GM13976 (cell line): ENCODE data around the gene C16orf90.

Source experiments
- DNase-seq: peaks from one replicate; pipeline ENCODE4 v3.0.0; 2012; ENCODE audit warnings: low spot score
- CTCF ChIP-seq: IDR thresholded peaks from 2 replicates; pipeline ENCODE4 v1.5.1; 2012; ENCODE audit warnings: borderline replicate concordance, mild to moderate bottlenecking; ENCODE audit not compliant: insufficient read depth; ENCODE audit errors: extremely low read depth, missing control alignments, control extremely low read depth
- in situ Hi-C: fragments of 300-500 bp; cut with MboI; formaldehyde crosslinking; loops from one replicate; pipeline ENCODE4 v1.12.0; 2022; ENCODE audit warnings: low sequenced_read_pairs, mixed read lengths, inconsistent platforms; ENCODE audit not compliant: unreplicated experiment

The C16orf90 gene

DNA sequence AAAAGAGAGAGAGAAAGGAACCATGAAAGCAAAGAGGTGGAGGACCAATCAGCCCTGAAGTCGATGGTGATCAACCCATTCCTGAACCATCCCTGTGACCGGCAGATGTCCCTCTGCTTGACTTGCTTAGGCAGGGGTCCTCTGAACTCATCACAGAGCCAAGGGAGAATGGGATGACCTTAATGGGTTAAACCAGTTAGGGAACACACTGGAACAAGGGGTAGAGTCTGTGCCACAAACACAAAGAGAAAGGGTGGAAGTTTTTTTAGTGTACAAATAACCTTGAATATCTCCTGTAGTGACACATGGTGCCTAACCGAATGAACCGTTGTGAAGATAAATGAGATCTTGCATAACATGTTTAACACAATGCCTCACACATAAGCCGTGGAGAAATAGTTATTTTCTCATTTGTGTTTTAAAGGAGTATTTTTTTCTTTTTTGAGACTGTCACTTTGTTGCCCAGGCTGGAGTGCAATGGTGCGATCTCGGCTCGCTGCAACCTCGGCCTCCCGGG lies 40.6 kb downstream of the C16orf90 start:
- DNase-seq, result no peak
- TF ChIP-seq CTCF, result no peak
- in situ Hi-C loops, result no loop called here

DNA sequence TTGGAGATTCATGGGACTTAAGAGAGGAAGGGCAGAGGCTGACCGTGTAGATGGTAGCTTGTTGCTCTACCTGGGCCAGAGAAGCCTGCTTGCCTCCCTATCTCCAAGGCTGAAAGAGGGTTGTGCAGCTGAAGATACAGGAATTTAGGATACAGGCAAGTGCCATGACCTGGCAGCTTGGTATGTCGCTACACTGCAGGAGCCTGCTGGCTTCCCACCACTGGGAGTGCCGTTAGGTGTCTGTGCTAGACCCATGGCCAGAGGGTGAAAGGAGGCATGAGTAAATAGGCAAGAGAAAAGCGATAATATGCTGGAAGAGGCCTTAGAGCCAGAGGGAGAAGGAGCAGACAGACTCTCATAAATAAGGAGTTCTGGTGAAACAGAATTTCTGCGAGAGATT lies 41.2 kb downstream of the C16orf90 start:
- in situ Hi-C loops, result no loop called here
- no peak for DNase-seq
- TF ChIP-seq CTCF, result no peak

DNA sequence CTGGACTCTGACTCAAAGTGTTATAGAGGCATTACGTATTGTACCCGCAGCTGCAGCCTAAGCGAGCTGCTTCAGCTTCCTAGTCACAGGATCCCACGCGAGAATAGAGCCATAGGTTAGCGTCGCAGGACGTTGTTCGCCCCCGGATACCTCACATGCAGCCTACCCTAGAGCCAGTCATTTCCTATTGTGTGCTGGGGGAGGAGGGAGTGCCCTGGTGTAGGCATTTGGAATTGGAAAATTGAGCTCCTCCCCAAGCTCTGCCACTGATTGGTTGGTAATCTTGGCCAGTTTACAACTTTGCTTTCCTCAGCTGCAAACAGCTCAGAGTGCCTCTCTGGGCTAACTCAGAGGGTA lies 51.3 kb downstream of the C16orf90 start:
- in situ Hi-C loops, result no loop called here
- DNase-seq, result no peak
- no peak for TF ChIP-seq CTCF
